Smooth muscle cell (in vitro differentiated cells): ENCODE measurements around the gene CD274. TPM values are rescaled to one million over a fixed set of nuclear protein-coding genes. Genes with fewer than 3 reads are reported as not detected.

ENCODE experiments used
- DNase-seq: peaks from one replicate; lab custom pipeline; 2025; ENCODE audit not compliant: unreplicated experiment; lab: John Stamatoyannopoulos, UW
- H2AFZ ChIP-seq: fragments of 200-600 bp; sonication (generic); 2 replicates; pipeline ENCODE4 v1.6.0; 2016; ENCODE audit warnings: antibody characterized with exemption, low read depth, mild to moderate bottlenecking
- H3F3A ChIP-seq: fragments of 200-600 bp; sonication (generic); 2 replicates; pipeline ENCODE4 v1.6.0; 2017; ENCODE audit warnings: antibody characterized with exemption, low read depth
- H3K27ac ChIP-seq: fragments of 200-600 bp; sonication (generic); 2 replicates; pipeline ENCODE4 v1.5.1; 2016; ENCODE audit warnings: low read depth, mild to moderate bottlenecking
- H3K27me3 ChIP-seq: fragments of 200-600 bp; sonication (generic); 2 replicates; pipeline ENCODE4 v1.6.1; 2016; ENCODE audit warnings: low read depth, mild to moderate bottlenecking
- H3K36me3 ChIP-seq: fragments of 200-600 bp; sonication (generic); 2 replicates; pipeline ENCODE4 v1.5.1; 2016; ENCODE audit warnings: low read depth
- H3K4me1 ChIP-seq: fragments of 200-600 bp; sonication (generic); 2 replicates; pipeline ENCODE4 v1.5.1; 2016; ENCODE audit warnings: low read depth
- H3K4me2 ChIP-seq: fragments of 200-600 bp; sonication (generic); 2 replicates; pipeline ENCODE4 v1.6.0; 2016; ENCODE audit warnings: mild to moderate bottlenecking
- H3K4me3 ChIP-seq: fragments of 200-600 bp; sonication (generic); 2 replicates; pipeline ENCODE4 v1.5.1; 2016; ENCODE audit warnings: mild to moderate bottlenecking
- H3K79me2 ChIP-seq: fragments of 200-600 bp; sonication (generic); 2 replicates; pipeline ENCODE4 v1.6.0; 2016; ENCODE audit warnings: low read depth, mild to moderate bottlenecking
- H3K9ac ChIP-seq: fragments of 200-600 bp; sonication (generic); 2 replicates; pipeline ENCODE4 v1.6.0; 2016; ENCODE audit warnings: low read depth
- H3K9me3 ChIP-seq: fragments of 200-600 bp; sonication (generic); replicated peaks from 2 replicates; pipeline ENCODE4 v1.5.1; 2016; ENCODE audit warnings: low read depth
- H4K20me1 ChIP-seq: fragments of 200-600 bp; sonication (generic); 2 replicates; pipeline ENCODE4 v1.6.0; 2016; ENCODE audit warnings: low read depth
- CTCF ChIP-seq: fragments of 200-600 bp; sonication (generic); IDR thresholded peaks from 2 replicates; pipeline ENCODE4 v1.5.1; 2017; ENCODE audit warnings: borderline replicate concordance, mild to moderate bottlenecking, antibody characterized with exemption; ENCODE audit not compliant: insufficient read depth, poor library complexity, severe bottlenecking
- WGBS: methylation state at CpG from one replicate; pipeline ENCODE4 v1.1.7; 2016; ENCODE audit warnings: low lambda C conversion rate; 5-methylcytosine and 5-hydroxymethylcytosine counted together
- polyA plus RNA-seq: library from polyadenylated mRNA; unstranded; fragments of >200 nt; fragmentation: Nextera tagmentation; extraction: Ambion mirVana; gene quantifications from 2 replicates; pipeline ENCODE4 v1.2.1, GENCODE V29; 2016
- total RNA-seq: library from RNA; depleted of rRNA; stranded (reverse); fragments of >200 nt; gene quantifications from 2 replicates; pipeline ENCODE4 v1.2.3, GENCODE V29; 2014

CD274 gene
- total and polyA plus RNA-seq, 2 experiments from 2014 or later = 2.3 to 4.0 TPM

GRCh38 chr9:5485378-5486085 lies 35.2 kb downstream of the CD274 start:
- 87% methylated on average over 5 of the region's 5 CpGs for WGBS
- H3K27ac ChIP-seq = no peak overlapping the region
- TF ChIP-seq CTCF = no peak
- no peaks in the 10 kb centered on the region for H3K27me3 ChIP-seq
- no peaks in the 10 kb centered on the region for H3K79me2 ChIP-seq
- no peaks in the 10 kb centered on the region for H3K4me1 ChIP-seq
- no peak overlapping the region for H3K4me3 ChIP-seq
- DNase-seq = no peak
- no peaks in the 10 kb centered on the region for H3F3A ChIP-seq
- no peak overlapping the region for H2AFZ ChIP-seq
- H3K9ac ChIP-seq = no peak overlapping the region
- H3K4me2 ChIP-seq = no peak overlapping the region
- no peaks in the 10 kb centered on the region for H3K9me3 ChIP-seq
- no peaks in the 10 kb centered on the region for H3K36me3 ChIP-seq
- H4K20me1 ChIP-seq = no peaks in the 10 kb centered on the region

- no peak for DNase-seq
- no peaks in the 10 kb centered on the region for H3K27me3 ChIP-seq
- no peaks in the 10 kb centered on the region for H3K4me1 ChIP-seq
- H2AFZ ChIP-seq = no peak overlapping the region
- no peaks in the 10 kb centered on the region for H3K79me2 ChIP-seq
- no peak for TF ChIP-seq CTCF
- no peaks in the 10 kb centered on the region for H4K20me1 ChIP-seq
- H3K27ac ChIP-seq = no peak overlapping the region
- no peak overlapping the region for H3K9ac ChIP-seq
- H3K36me3 ChIP-seq = no peaks in the 10 kb centered on the region
- H3K9me3 ChIP-seq = no peaks in the 10 kb centered on the region
- H3F3A ChIP-seq = no peaks in the 10 kb centered on the region
- no peak overlapping the region for H3K4me2 ChIP-seq
- H3K4me3 ChIP-seq = no peak overlapping the region
- WGBS = 93% methylated on average over 5 of the region's 5 CpGs
Measured at GRCh38 chr9:5486988-5487387, 36.6 kb downstream of the CD274 start.

- no peak overlapping the region for H2AFZ ChIP-seq
Measured at GRCh38 chr9:5488221-5489008, 38.1 kb downstream of the CD274 start.

More at GRCh38 chr9:5488221-5489008, 38.1 kb downstream of the CD274 start:
- no peak for DNase-seq
- no peaks in the 10 kb centered on the region for H3K4me1 ChIP-seq
- H3K27ac ChIP-seq = no peak overlapping the region
- no peaks in the 10 kb centered on the region for H3K27me3 ChIP-seq
- H4K20me1 ChIP-seq = no peaks in the 10 kb centered on the region
- no peaks in the 10 kb centered on the region for H3K36me3 ChIP-seq
- H3K79me2 ChIP-seq = no peaks in the 10 kb centered on the region
- TF ChIP-seq CTCF = no peak
- no peaks in the 10 kb centered on the region for H3F3A ChIP-seq
- no peak overlapping the region for H3K4me3 ChIP-seq
- 89% methylated on average over 9 of the region's 9 CpGs for WGBS
- H3K4me2 ChIP-seq = no peak overlapping the region
- H3K9ac ChIP-seq = no peak overlapping the region
- H3K9me3 ChIP-seq = no peaks in the 10 kb centered on the region
